Pons (tissue), 1 donor: ENCODE measurements around the gene CFAP221.

Experiments used
- DNase-seq: peaks from one replicate; pipeline ENCODE4 v3.0.0-alpha.2; 2016; ENCODE audit warnings: low spot score

CFAP221 gene

GRCh38 chr2:119536707-119537106 is 7.5 kb upstream of the CFAP221 start:
- DNase-seq = no peak

- DNase-seq = no peak
Observed at GRCh38 chr2:119537792-119538191, 6.5 kb upstream of the CFAP221 start.

GRCh38 chr2:119541476-119541875 is 2.8 kb upstream of the CFAP221 start:
- DNase-seq = no peak

- DNase-seq = no peak
Observed at GRCh38 chr2:119544939-119545475, 758 bp downstream of the CFAP221 start.

DNA sequence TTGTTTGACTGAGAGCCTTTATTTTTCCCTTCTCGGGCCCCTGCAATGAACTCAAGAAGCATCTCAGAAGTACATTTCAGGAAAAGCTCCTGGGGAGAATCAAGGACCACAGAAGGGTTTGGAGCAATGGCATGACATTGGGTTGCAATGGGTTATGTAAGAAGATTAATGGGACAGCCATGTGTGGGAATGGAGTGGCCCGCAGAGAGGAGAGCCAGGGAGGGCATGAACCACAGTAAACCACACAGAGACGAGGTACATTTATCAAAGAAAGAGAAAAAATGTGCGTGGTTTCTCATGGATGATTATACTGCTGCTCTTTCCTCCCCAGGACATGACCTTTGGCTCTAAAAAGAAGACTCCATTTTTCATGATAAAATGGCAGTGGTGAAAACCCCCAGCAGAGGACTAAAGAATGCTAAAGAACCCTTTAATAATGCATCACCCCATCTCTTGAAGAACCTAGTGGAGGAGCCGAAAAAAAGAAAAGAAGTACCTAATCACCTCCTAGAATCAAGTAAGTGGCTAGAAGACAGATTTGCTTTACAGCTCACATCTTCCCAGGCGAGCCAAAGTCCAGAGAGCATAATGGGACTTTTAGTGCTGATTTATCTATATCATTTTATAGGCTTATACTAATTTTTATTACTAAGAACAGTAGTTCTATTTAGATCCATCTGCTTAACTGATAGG is 1.7 kb downstream of the CFAP221 start:
- no peak for DNase-seq

DNA sequence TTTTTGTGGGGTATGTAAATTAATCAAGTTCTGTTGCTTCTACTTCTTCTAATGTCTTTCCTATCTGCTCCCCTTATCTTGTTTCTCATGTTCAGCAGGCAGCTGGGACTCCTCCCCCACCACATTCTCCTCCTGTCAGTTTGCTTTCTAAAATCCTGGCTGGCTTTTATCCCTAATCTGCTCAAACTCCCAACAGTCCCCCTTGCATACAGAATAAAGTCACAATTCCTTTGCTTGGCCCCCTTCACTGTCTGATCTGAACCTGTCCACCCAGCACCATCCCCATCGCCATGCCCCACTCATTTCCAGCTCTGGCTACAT is 2.2 kb downstream of the CFAP221 start:
- DNase-seq = no peak

DNA sequence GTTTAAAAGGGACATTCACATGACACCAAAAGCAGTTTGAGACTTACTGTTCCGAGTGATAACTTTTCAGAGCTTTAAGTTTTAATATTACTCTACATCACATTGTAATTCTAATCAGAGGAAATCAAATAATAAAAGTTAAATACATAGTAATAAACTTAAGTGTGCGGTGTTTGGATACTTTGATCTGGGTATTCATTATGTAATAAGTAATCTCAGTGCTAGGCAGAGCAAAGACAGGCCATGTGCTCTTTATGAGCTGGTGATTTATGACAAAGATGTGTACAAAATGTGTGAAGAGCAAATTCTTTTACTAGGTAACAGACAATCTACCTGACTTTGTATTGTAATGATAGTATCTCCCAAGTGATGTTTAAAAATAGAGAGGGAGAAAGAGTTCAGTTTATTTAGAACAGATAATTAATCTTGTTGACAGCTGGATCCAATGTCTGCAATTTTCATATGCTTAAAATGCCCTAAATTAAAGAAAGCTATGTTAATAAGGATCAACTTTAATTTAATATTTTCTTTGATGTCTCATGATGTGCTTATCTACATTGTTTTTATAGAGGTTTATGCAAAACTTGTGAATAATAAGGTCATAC is 4.4 kb downstream of the CFAP221 start:
- no peak for DNase-seq

- peak; percentile 13 for DNase-seq
Observed at GRCh38 chr2:119549241-119549640, 5.0 kb downstream of the CFAP221 start.

DNA sequence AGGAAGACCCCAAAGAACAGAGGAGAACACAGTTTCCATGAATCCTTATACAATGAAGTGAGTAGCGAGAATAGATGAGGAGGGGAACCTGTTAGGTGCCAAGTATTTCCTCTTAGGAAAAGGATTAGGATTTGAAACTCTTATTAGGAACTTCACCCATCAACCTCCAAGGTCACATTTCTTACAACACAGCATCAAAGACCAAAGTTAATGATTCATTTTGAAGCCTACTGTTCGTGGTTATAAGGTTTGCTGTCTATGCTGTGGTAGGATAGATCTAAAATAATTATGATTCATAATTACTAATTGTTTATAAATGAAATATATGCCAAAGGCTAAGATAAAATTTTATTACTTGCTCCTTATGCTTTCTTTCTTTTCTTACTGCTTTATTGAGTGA is 6.1 kb downstream of the CFAP221 start:
- DNase-seq = no peak

DNA sequence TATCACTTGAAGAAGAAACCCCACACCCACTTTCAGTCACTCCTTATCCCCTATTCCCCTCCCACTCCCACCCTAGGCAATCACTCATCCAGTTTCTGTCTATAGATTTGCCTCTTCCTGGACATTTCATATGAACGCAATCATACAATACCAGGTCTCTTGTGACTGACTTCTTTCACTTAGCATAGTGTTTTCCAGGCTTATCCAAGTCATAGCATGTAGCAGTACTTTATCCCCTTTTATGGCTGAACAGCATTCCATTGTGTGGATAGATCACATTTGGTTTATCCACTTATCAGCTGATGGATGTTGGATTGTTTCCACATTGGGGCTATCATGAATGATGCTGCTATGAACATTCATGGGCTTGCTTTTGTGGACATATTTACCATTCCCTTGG is 6.6 kb downstream of the CFAP221 start:
- DNase-seq = no peak

DNA sequence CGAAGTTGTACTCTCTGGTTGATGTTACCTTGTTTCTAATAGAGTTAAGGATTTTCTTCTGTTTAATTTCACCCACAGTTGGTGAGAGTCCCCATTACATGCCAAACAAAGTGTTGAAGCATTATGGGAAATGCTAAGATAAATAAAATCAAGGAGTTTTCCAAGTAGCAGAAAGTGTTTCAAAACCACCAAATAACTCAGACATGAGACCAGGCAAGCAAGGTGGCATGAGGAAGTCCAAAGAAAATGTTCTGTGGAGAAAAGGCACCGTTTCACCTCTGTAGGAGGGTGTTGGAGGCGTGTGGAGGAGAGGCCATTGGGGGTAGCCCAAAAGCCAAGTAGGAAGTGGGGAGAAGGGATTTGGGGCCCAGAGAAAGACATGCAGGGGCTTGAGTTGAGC is 8.7 kb downstream of the CFAP221 start:
- DNase-seq = no peak

- no peak for DNase-seq
Observed at GRCh38 chr2:119553687-119554344, 9.6 kb downstream of the CFAP221 start.

- no peak for DNase-seq
Observed at GRCh38 chr2:119565481-119565880, 21.2 kb downstream of the CFAP221 start.

- no peak for DNase-seq
Observed at GRCh38 chr2:119567292-119567691, 23.0 kb downstream of the CFAP221 start.

- DNase-seq = no peak
Observed at GRCh38 chr2:119574108-119574815, 30.0 kb downstream of the CFAP221 start.

GRCh38 chr2:119574864-119575263 is 30.6 kb downstream of the CFAP221 start:
- DNase-seq = no peak

DNA sequence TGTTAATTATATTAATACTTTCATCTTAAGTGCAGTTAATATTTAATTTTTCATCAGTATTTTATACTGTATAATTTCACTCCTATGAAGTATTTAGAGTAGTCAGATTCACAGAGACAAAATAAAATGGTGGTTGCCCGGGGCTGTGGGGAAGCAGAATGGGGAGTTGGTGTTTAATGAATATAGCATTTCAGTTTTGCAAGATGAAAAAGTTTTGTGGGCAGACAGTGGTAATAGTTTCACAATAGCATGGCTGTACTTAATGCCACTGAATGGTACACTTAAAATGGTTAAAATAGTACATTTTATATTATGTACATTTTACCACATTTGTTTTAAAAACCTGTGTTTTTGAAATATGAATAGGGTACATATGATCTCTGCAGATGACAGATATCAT is 31.2 kb downstream of the CFAP221 start:
- DNase-seq = no peak

- no peak for DNase-seq
Observed at GRCh38 chr2:119579424-119580295, 35.4 kb downstream of the CFAP221 start.

- DNase-seq = no peak
Observed at GRCh38 chr2:119580550-119581072, 36.4 kb downstream of the CFAP221 start.

DNA sequence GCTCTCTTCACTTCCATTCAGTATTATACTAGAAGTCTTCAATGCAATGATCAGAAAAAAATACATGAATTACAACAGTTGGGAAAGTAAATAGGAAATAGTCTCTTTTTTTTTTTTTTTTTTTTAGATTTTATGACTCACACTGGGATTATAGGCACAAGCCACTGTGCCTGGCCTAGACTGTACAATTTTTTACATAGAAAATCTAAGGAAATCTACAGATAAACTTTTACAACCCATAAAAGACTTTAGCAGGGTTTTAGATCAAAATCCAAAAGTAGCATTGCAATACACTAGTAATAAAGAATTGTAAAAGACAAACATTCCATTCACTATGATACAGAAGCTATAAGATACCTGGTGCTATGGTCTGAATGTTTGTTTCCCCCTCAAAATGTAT is 39.0 kb downstream of the CFAP221 start:
- no peak for DNase-seq

GRCh38 chr2:119584469-119584868 is 40.2 kb downstream of the CFAP221 start:
- no peak for DNase-seq

GRCh38 chr2:119586085-119586484 is 41.8 kb downstream of the CFAP221 start:
- no peak for DNase-seq
